ENCODE data around the gene SHOC2. TPM values are rescaled to one million over a fixed set of nuclear protein-coding genes. Genes with fewer than 3 reads are reported as not detected.

Gene SHOC2
- 6.9 and 10.6 TPM in 2 replicates for polyA plus RNA-seq (2012; rRNA removed)
- 13.4 and 15.9 TPM in 2 replicates for polyA plus RNA-seq (2012; cell fraction: cytosol; rRNA removed)
- 3.3 and 7.3 TPM in 2 replicates for polyA plus RNA-seq (2012; cell fraction: nucleus; rRNA removed)

GRCh38 chr10:110919349-110919931 lies at the start of gene SHOC2:
TSS of gene SHOC2 (plus strand) at chr10:110919604. CDS start at chr10:110964359, 44,755 bp downstream.
- peak within 1 kb of the TSS; percentile 80 for H3K4me2 ChIP-seq
- no peaks in the 10 kb centered on the region for H3K27me3 ChIP-seq (ENCODE audit: insufficient read depth)
- TF ChIP-seq, protein P1, sequence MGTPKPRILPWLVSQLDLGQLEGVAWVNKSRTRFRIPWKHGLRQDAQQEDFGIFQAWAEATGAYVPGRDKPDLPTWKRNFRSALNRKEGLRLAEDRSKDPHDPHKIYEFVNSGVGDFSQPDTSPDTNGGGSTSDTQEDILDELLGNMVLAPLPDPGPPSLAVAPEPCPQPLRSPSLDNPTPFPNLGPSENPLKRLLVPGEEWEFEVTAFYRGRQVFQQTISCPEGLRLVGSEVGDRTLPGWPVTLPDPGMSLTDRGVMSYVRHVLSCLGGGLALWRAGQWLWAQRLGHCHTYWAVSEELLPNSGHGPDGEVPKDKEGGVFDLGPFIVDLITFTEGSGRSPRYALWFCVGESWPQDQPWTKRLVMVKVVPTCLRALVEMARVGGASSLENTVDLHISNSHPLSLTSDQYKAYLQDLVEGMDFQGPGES (IDR thresholded peaks at IDR 0.05; ENCODE audit: low read depth, low read length): peak; percentile 8; the same call in 1 of the 2 replicates
- TF ChIP-seq SIN3A (IDR thresholded peaks at IDR 0.05; ENCODE audit: borderline replicate concordance, low read depth, low read length) (peak; percentile 54; the same call in 1 of the 2 replicates), FOXJ3 (CRISPR knock-in tag; IDR thresholded peaks at IDR 0.05) (no peak), TAF1 (IDR thresholded peaks at IDR 0.05; ENCODE audit: borderline replicate concordance, low read depth, low read length) (peak; percentile 10; the same call in 1 of the 2 replicates)
- TF ChIP-seq, protein P2, sequence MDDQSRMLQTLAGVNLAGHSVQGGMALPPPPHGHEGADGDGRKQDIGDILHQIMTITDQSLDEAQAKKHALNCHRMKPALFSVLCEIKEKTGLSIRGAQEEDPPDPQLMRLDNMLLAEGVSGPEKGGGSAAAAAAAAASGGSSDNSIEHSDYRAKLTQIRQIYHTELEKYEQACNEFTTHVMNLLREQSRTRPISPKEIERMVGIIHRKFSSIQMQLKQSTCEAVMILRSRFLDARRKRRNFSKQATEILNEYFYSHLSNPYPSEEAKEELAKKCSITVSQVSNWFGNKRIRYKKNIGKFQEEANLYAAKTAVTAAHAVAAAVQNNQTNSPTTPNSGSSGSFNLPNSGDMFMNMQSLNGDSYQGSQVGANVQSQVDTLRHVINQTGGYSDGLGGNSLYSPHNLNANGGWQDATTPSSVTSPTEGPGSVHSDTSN (IDR thresholded peaks at IDR 0.05): no peak
- peaks cover 9% of the 10 kb centered on the region for H3F3A ChIP-seq (replicated peaks; ENCODE audit: insufficient read depth)
- peak within 1 kb of the TSS; percentile 99 for H3K27ac ChIP-seq (ENCODE audit: low read depth in 2 of 2, low read length in 1 of 2)
- peaks cover 2 to 5% of the 10 kb centered on the region in 2 experiments for H3K36me3 ChIP-seq (replicated peaks in 1 of 2; ENCODE audit: control insufficient read depth in 1 of 2, insufficient read depth in 2 of 2, low read length in 1 of 2)
- POLR2A ChIA-PET: interaction anchor here (0.6 to 1.8 kb wide), 12 partner anchors 9 to 837 kb away, joined by 3 to 11 read pairs (median 3); no protein-coding TSS in a partner anchor
- peak within 1 kb of the TSS; percentile 73 for H2AFZ ChIP-seq (ENCODE audit: low read depth)
- CTCF ChIA-PET: interaction anchor here (1.0 to 2.4 kb wide), 4 partner anchors 26 to 440 kb away, joined by 4 to 7 read pairs (median 4); no protein-coding TSS in a partner anchor
- peaks cover 37% of the 10 kb centered on the region for H4K20me1 ChIP-seq (ENCODE audit: insufficient read depth)
- 1% methylated on average over 26 of the region's 61 CpGs for WGBS (ENCODE audit: low lambda C conversion rate)
- H3K9me3 ChIP-seq: no peaks in the 10 kb centered on the region; the same call in 1 of the 2 replicates
- no peaks in the 10 kb centered on the region for H3K9me2 ChIP-seq
- peak within 1 kb of the TSS; percentile 79 to 92 for H3K4me3 ChIP-seq (ENCODE audit: low read depth in 2 of 2, low read length in 1 of 2)
- peak; percentile 93 for DNase-seq
- peaks cover 57% of the 10 kb centered on the region for H3K79me2 ChIP-seq (ENCODE audit: insufficient read depth)
- peaks cover 11 to 23% of the 10 kb centered on the region in 2 experiments; a peak in 3 of 4 replicates for H3K4me1 ChIP-seq (ENCODE audit: control insufficient read depth in 1 of 2, insufficient read depth in 2 of 2, low read depth in 1 of 2, low read length in 1 of 2)
- H3K9ac ChIP-seq: peak within 1 kb of the TSS; percentile 98

DNA sequence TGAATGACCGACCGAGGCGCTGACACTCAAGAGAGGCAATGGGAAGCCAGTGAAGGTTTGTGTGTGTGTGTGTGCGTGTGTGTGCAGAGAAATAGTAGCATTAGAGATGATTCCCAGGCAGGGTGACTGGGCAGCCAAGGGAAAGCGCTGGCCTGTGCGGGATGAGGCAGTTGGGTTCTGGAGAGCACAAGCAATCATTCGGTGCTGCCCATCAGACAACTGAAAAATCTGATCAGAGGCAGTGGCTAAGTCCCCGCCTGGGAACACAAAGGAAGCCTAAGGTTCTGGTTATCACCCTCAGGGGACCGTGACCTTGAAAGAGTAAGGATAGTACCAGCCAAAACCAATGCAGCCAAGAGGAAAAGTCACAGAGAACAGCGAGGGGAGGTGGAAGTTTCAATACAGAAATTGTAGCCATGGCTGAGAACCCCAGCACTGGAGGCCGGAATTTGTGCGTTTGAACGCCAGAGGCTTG lies 48.5 kb upstream of the SHOC2 start:
- Histone ChIP-seq H4K20me1 (ENCODE audit: insufficient read depth) (peaks cover 13% of the 10 kb centered on the region; the same call in 1 of the 2 replicates), H2AFZ (ENCODE audit: low read depth) (peak overlapping the region; percentile 96; the same call in 1 of the 2 replicates), H3K4me2 (peak overlapping the region; percentile 86), H3K36me3 (replicated peaks in 1 of 2; ENCODE audit: control insufficient read depth in 1 of 2, insufficient read depth in 2 of 2, low read length in 1 of 2) (peaks cover 0 to 2% of the 10 kb centered on the region in 2 experiments), H3K9me2 (no peaks in the 10 kb centered on the region), H3K79me2 (ENCODE audit: insufficient read depth) (peaks cover 31% of the 10 kb centered on the region), H3K27ac (ENCODE audit: low read depth in 2 of 2, low read length in 1 of 2) (peak overlapping the region; percentile 88 to 92), H3K27me3 (ENCODE audit: insufficient read depth) (no peaks in the 10 kb centered on the region), H3K4me3 (ENCODE audit: low read depth in 2 of 2, low read length in 1 of 2) (peak overlapping the region; percentile 74 to 91; a peak in 1 of 4 replicates), H3K9me3 (no peaks in the 10 kb centered on the region), H3K4me1 (ENCODE audit: control insufficient read depth in 1 of 2, insufficient read depth in 2 of 2, low read depth in 1 of 2, low read length in 1 of 2) (peaks cover 0 to 30% of the 10 kb centered on the region in 2 experiments; a peak in 2 of 4 replicates), H3K9ac (peak overlapping the region; percentile 62; the same call in 1 of the 2 replicates), H3F3A (replicated peaks; ENCODE audit: insufficient read depth) (peaks cover 3% of the 10 kb centered on the region)
- POLR2A ChIA-PET: interaction anchor here (0.9 to 1.3 kb wide), 6 partner anchors 11 to 78 kb away, joined by 4 to 12 read pairs (median 4); no protein-coding TSS in a partner anchor
- TF ChIP-seq ZBTB33 (IDR thresholded peaks at IDR 0.05; ENCODE audit: borderline replicate concordance, low read depth) (no peak), RAD21 (IDR thresholded peaks at IDR 0.05; ENCODE audit: low read length) (0 out of 2 replicates have a peak, but pooled peaks have one; percentile 1), FOXJ3 (CRISPR knock-in tag; IDR thresholded peaks at IDR 0.05) (no peak)
- TF ChIP-seq, protein P3, sequence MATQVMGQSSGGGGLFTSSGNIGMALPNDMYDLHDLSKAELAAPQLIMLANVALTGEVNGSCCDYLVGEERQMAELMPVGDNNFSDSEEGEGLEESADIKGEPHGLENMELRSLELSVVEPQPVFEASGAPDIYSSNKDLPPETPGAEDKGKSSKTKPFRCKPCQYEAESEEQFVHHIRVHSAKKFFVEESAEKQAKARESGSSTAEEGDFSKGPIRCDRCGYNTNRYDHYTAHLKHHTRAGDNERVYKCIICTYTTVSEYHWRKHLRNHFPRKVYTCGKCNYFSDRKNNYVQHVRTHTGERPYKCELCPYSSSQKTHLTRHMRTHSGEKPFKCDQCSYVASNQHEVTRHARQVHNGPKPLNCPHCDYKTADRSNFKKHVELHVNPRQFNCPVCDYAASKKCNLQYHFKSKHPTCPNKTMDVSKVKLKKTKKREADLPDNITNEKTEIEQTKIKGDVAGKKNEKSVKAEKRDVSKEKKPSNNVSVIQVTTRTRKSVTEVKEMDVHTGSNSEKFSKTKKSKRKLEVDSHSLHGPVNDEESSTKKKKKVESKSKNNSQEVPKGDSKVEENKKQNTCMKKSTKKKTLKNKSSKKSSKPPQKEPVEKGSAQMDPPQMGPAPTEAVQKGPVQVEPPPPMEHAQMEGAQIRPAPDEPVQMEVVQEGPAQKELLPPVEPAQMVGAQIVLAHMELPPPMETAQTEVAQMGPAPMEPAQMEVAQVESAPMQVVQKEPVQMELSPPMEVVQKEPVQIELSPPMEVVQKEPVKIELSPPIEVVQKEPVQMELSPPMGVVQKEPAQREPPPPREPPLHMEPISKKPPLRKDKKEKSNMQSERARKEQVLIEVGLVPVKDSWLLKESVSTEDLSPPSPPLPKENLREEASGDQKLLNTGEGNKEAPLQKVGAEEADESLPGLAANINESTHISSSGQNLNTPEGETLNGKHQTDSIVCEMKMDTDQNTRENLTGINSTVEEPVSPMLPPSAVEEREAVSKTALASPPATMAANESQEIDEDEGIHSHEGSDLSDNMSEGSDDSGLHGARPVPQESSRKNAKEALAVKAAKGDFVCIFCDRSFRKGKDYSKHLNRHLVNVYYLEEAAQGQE (IDR thresholded peaks at IDR 0.05; ENCODE audit: low read depth, low read length): no peak
- TF ChIP-seq, protein P4, sequence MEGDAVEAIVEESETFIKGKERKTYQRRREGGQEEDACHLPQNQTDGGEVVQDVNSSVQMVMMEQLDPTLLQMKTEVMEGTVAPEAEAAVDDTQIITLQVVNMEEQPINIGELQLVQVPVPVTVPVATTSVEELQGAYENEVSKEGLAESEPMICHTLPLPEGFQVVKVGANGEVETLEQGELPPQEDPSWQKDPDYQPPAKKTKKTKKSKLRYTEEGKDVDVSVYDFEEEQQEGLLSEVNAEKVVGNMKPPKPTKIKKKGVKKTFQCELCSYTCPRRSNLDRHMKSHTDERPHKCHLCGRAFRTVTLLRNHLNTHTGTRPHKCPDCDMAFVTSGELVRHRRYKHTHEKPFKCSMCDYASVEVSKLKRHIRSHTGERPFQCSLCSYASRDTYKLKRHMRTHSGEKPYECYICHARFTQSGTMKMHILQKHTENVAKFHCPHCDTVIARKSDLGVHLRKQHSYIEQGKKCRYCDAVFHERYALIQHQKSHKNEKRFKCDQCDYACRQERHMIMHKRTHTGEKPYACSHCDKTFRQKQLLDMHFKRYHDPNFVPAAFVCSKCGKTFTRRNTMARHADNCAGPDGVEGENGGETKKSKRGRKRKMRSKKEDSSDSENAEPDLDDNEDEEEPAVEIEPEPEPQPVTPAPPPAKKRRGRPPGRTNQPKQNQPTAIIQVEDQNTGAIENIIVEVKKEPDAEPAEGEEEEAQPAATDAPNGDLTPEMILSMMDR (IDR thresholded peaks at IDR 0.05): no peak
- peak; percentile 20 for DNase-seq
- CTCF ChIA-PET: interaction anchor here (1.0 kb wide), 1 partner anchor 78 kb away, joined by 3 read pairs; no protein-coding TSS in a partner anchor
- whole genome bisulfite sequencing (ENCODE audit: low lambda C conversion rate): 90% methylated on average over 13 of the region's 13 CpGs

Measured in SK-N-SH (cell line).